ENCODE data around the gene MANSC1. TPM values are rescaled to one million over a fixed set of nuclear protein-coding genes. Genes with fewer than 3 reads are reported as not detected.
A peak's percentile ranks its signal among the peaks of the same experiment; 100 is the strongest.

The MANSC1 gene
- total RNA-seq, 2 experiments from 2014 or later, result 2.2 to 2.5 TPM

- H3K4me3 Mint-ChIP-seq, result no peak overlapping the region
- H3K27me3 Mint-ChIP-seq, result no peaks in the 10 kb centered on the region
- DNase-seq, result no peak
- no peak for ATAC-seq
- intact Hi-C loops (cut with DNase I, micrococcal nuclease), result loop anchor here in 1 of 2 experiments (10.0 kb wide), 1 partner anchor 784 kb away; no protein-coding TSS in a partner anchor
- H3K9me3 Mint-ChIP-seq (ENCODE audit: low read depth), result no peaks in the 10 kb centered on the region
- H3K36me3 Mint-ChIP-seq (ENCODE audit: low read depth), result peaks cover 4% of the 10 kb centered on the region
- ChIA-PET CTCF (interaction anchor here (0.6 to 1.8 kb wide), 6 partner anchors 10 to 343 kb away, joined by 3 to 12 read pairs (median 4); no protein-coding TSS in a partner anchor), POLR2A (no interaction called here)
- H3K27ac Mint-ChIP-seq, result peak overlapping the region; percentile 25
- peaks cover 24% of the 10 kb centered on the region for H3K4me1 Mint-ChIP-seq
Measured at GRCh38 chr12:12338527-12339168, 11.4 kb downstream of the MANSC1 start.

- no peak overlapping the region for H3K27ac Mint-ChIP-seq
- ChIA-PET POLR2A (no interaction called here), CTCF (interaction anchor here (0.6 to 3.2 kb wide), 6 partner anchors 9 to 283 kb away, joined by 3 to 19 read pairs (median 4); partner anchors contain the start of gene BCL2L14)
- peaks cover 4% of the 10 kb centered on the region for H3K36me3 Mint-ChIP-seq (ENCODE audit: low read depth)
- peaks cover 27% of the 10 kb centered on the region for H3K4me1 Mint-ChIP-seq
- intact Hi-C loops (cut with DNase I, micrococcal nuclease), result loop anchor here in 1 of 2 experiments (10.0 kb wide), 1 partner anchor 782 kb away; no protein-coding TSS in a partner anchor
- DNase-seq (no peak), ATAC-seq (no peak)
- H3K27me3 Mint-ChIP-seq, result no peaks in the 10 kb centered on the region
- H3K9me3 Mint-ChIP-seq (ENCODE audit: low read depth), result no peaks in the 10 kb centered on the region
- no peak overlapping the region for H3K4me3 Mint-ChIP-seq
Measured at GRCh38 chr12:12336511-12336910, 13.5 kb downstream of the MANSC1 start.

- peak; percentile 60 for ATAC-seq
Measured at GRCh38 chr12:12336049-12336411, 14.0 kb downstream of the MANSC1 start.

GRCh38 chr12:12334367-12335040, 15.5 kb downstream of the MANSC1 start:
- peaks cover 4% of the 10 kb centered on the region for H3K36me3 Mint-ChIP-seq (ENCODE audit: low read depth)
- ChIA-PET CTCF (interaction anchor here (0.5 to 3.2 kb wide), 14 partner anchors 9 to 779 kb away, joined by 3 to 19 read pairs (median 4); partner anchors contain the start of genes BORCS5 and MANSC1), POLR2A (no interaction called here)
- ATAC-seq (peak; percentile 87), DNase-seq (peak; percentile 82)
- no peak overlapping the region for H3K4me3 Mint-ChIP-seq
- peaks cover 30% of the 10 kb centered on the region for H3K4me1 Mint-ChIP-seq
- no peaks in the 10 kb centered on the region for H3K9me3 Mint-ChIP-seq (ENCODE audit: low read depth)
- no peak overlapping the region for H3K27ac Mint-ChIP-seq
- H3K27me3 Mint-ChIP-seq, result no peaks in the 10 kb centered on the region
- intact Hi-C loops (cut with DNase I, micrococcal nuclease), result loop anchor here (1.0 to 10.0 kb wide), 4 partner anchors 252 to 780 kb away; no protein-coding TSS in a partner anchor

More at GRCh38 chr12:12336049-12336411, 14.0 kb downstream of the MANSC1 start:
- CTCF ChIA-PET, result interaction anchor here (0.6 to 3.2 kb wide), 5 partner anchors 10 to 283 kb away, joined by 3 to 19 read pairs (median 4); partner anchors contain the start of gene BCL2L14
- Mint-ChIP-seq H3K36me3 (ENCODE audit: low read depth) (peaks cover 4% of the 10 kb centered on the region), H3K4me3 (no peak overlapping the region), H3K9me3 (ENCODE audit: low read depth) (no peaks in the 10 kb centered on the region), H3K27me3 (no peaks in the 10 kb centered on the region), H3K27ac (no peak overlapping the region), H3K4me1 (peaks cover 30% of the 10 kb centered on the region)
- POLR2A ChIA-PET, result no interaction called here
- intact Hi-C loops (cut with DNase I, micrococcal nuclease), result loop anchor here in 1 of 2 experiments (10.0 kb wide), 1 partner anchor 781 kb away; no protein-coding TSS in a partner anchor
- peak; percentile 20 for DNase-seq

GRCh38 chr12:12333407-12334366, 16.4 kb downstream of the MANSC1 start:
- DNase-seq (no peak), ATAC-seq (no peak)
- no peak overlapping the region for H3K4me3 Mint-ChIP-seq
- CTCF ChIA-PET, result interaction anchor here (0.5 to 3.2 kb wide), 29 partner anchors 8 to 1799 kb away, joined by 3 to 19 read pairs (median 3); partner anchors contain the start of genes BORCS5 and MANSC1
- H3K27me3 Mint-ChIP-seq, result no peaks in the 10 kb centered on the region
- no peak overlapping the region for H3K27ac Mint-ChIP-seq
- H3K9me3 Mint-ChIP-seq (ENCODE audit: low read depth), result no peaks in the 10 kb centered on the region
- peaks cover 4% of the 10 kb centered on the region for H3K36me3 Mint-ChIP-seq (ENCODE audit: low read depth)
- intact Hi-C loops (cut with DNase I, micrococcal nuclease), result loop anchor here (1.0 to 10.0 kb wide), 4 partner anchors 251 to 779 kb away; no protein-coding TSS in a partner anchor
- POLR2A ChIA-PET, result no interaction called here
- H3K4me1 Mint-ChIP-seq, result peaks cover 27% of the 10 kb centered on the region

- H3K36me3 Mint-ChIP-seq (ENCODE audit: low read depth), result peaks cover 2% of the 10 kb centered on the region
- H3K27ac Mint-ChIP-seq, result no peak overlapping the region
- no peak overlapping the region for H3K4me3 Mint-ChIP-seq
- H3K9me3 Mint-ChIP-seq (ENCODE audit: low read depth), result no peaks in the 10 kb centered on the region
- no peak for ATAC-seq
- POLR2A ChIA-PET, result no interaction called here
- DNase-seq, result no peak
- intact Hi-C loops (cut with DNase I, micrococcal nuclease), result loop anchor here in 1 of 2 experiments (10.0 kb wide), 1 partner anchor 777 kb away; no protein-coding TSS in a partner anchor
- peaks cover 26% of the 10 kb centered on the region for H3K4me1 Mint-ChIP-seq
- CTCF ChIA-PET, result interaction anchor here (1.5 to 1.7 kb wide), 2 partner anchors 93 to 249 kb away, joined by 3 to 4 read pairs; no protein-coding TSS in a partner anchor
- H3K27me3 Mint-ChIP-seq, result no peaks in the 10 kb centered on the region
Measured at GRCh38 chr12:12331896-12332295, 18.1 kb downstream of the MANSC1 start.

- H3K4me3 Mint-ChIP-seq, result no peak overlapping the region
- POLR2A ChIA-PET, result no interaction called here
- intact Hi-C loops (cut with DNase I, micrococcal nuclease), result loop anchor here in 1 of 2 experiments (10.0 kb wide), 1 partner anchor 777 kb away; no protein-coding TSS in a partner anchor
- CTCF ChIA-PET, result interaction anchor here (0.9 to 1.5 kb wide), 2 partner anchors 11 to 248 kb away, joined by 3 read pairs; no protein-coding TSS in a partner anchor
- DNase-seq, result no peak
- peaks cover 2% of the 10 kb centered on the region for H3K36me3 Mint-ChIP-seq (ENCODE audit: low read depth)
- ATAC-seq, result no peak
- peaks cover 26% of the 10 kb centered on the region for H3K4me1 Mint-ChIP-seq
- H3K27me3 Mint-ChIP-seq, result no peaks in the 10 kb centered on the region
- no peaks in the 10 kb centered on the region for H3K9me3 Mint-ChIP-seq (ENCODE audit: low read depth)
- no peak overlapping the region for H3K27ac Mint-ChIP-seq
Measured at GRCh38 chr12:12331244-12331771, 18.7 kb downstream of the MANSC1 start.

GRCh38 chr12:12327802-12328201, 22.2 kb downstream of the MANSC1 start:
- no peaks in the 10 kb centered on the region for H3K27me3 Mint-ChIP-seq
- DNase-seq (no peak), ATAC-seq (peak; percentile 64)
- no peak overlapping the region for H3K4me3 Mint-ChIP-seq
- H3K4me1 Mint-ChIP-seq, result peaks cover 9% of the 10 kb centered on the region
- intact Hi-C loops (cut with DNase I, micrococcal nuclease), result loop anchor here in 1 of 2 experiments (1.0 to 5.0 kb wide), 5 partner anchors 246 to 826 kb away; no protein-coding TSS in a partner anchor
- H3K27ac Mint-ChIP-seq, result peak overlapping the region; percentile 44
- no peaks in the 10 kb centered on the region for H3K9me3 Mint-ChIP-seq (ENCODE audit: low read depth)
- ChIA-PET POLR2A (interaction anchor here (0.9 kb wide), 1 partner anchor 30 kb away, joined by 4 read pairs; no protein-coding TSS in a partner anchor), CTCF (interaction anchor here (0.6 to 4.2 kb wide), 45 partner anchors 10 to 1391 kb away, joined by 3 to 43 read pairs (median 3); partner anchors contain the start of genes BCL2L14, BORCS5 and MANSC1)
- no peaks in the 10 kb centered on the region for H3K36me3 Mint-ChIP-seq (ENCODE audit: low read depth)

- DNase-seq, result no peak
Measured at GRCh38 chr12:12326262-12326661, 23.8 kb downstream of the MANSC1 start.

GRCh38 chr12:12323591-12323990, 26.5 kb downstream of the MANSC1 start:
- intact Hi-C loops (cut with DNase I, micrococcal nuclease), result no loop called here

More at GRCh38 chr12:12326262-12326661, 23.8 kb downstream of the MANSC1 start:
- ChIA-PET CTCF (interaction anchor here (0.7 to 4.2 kb wide), 6 partner anchors 8 to 780 kb away, joined by 3 to 43 read pairs (median 4); no protein-coding TSS in a partner anchor), POLR2A (interaction anchor here (0.6 kb wide), 1 partner anchor 303 kb away, joined by 3 read pairs; no protein-coding TSS in a partner anchor)
- Mint-ChIP-seq H3K27ac (no peak overlapping the region), H3K4me1 (peaks cover 8% of the 10 kb centered on the region), H3K9me3 (ENCODE audit: low read depth) (no peaks in the 10 kb centered on the region), H3K27me3 (no peaks in the 10 kb centered on the region), H3K36me3 (ENCODE audit: low read depth) (no peaks in the 10 kb centered on the region), H3K4me3 (no peak overlapping the region)
- ATAC-seq, result no peak
- intact Hi-C loops (cut with DNase I, micrococcal nuclease), result loop anchor here in 1 of 2 experiments (2.0 to 5.0 kb wide), 2 partner anchors 745 to 824 kb away; no protein-coding TSS in a partner anchor

More at GRCh38 chr12:12323591-12323990, 26.5 kb downstream of the MANSC1 start:
- peaks cover 8% of the 10 kb centered on the region for H3K4me1 Mint-ChIP-seq
- H3K36me3 Mint-ChIP-seq (ENCODE audit: low read depth), result no peaks in the 10 kb centered on the region
- no peak overlapping the region for H3K4me3 Mint-ChIP-seq
- ChIA-PET CTCF (interaction anchor here (0.7 to 1.1 kb wide), 2 partner anchors 10 to 1931 kb away, joined by 3 to 4 read pairs; no protein-coding TSS in a partner anchor), POLR2A (no interaction called here)
- H3K27me3 Mint-ChIP-seq, result no peaks in the 10 kb centered on the region
- DNase-seq (no peak), ATAC-seq (no peak)
- no peak overlapping the region for H3K27ac Mint-ChIP-seq
- H3K9me3 Mint-ChIP-seq (ENCODE audit: low read depth), result no peaks in the 10 kb centered on the region

Measured in activated CD4-positive, alpha-beta T cell treated with anti-CD3 and anti-CD28 coated beads for 36 hours (primary cell).